Liver (tissue), 9 donors: ENCODE data around the gene SLIT2. TPM values are rescaled to one million over a fixed set of nuclear protein-coding genes. Genes with fewer than 3 reads are reported as not detected.

Experiments
- DNase-seq: peaks from one replicate; pipeline ENCODE4 v3.0.0-alpha.2; 2017; ENCODE audit warnings: low spot score
- H3K27ac ChIP-seq, 2 donors: one replicate each; pipeline ENCODE4 v1.7.0; 2013; ENCODE audit warnings: inconsistent platforms in 2 of 2, low read length in 2 of 2, control low read depth in 1 of 2, low read depth in 1 of 2, mild to moderate bottlenecking in 1 of 2
- H3K27me3 ChIP-seq, 4 donors: one replicate each; pipeline versions ENCODE4 v1.6.1 to v1.7.0; 2013; ENCODE audit warnings: low read length in 3 of 4, inconsistent platforms in 1 of 4, mild to moderate bottlenecking in 1 of 4, moderate library complexity in 1 of 4; ENCODE audit not compliant: control insufficient read depth in 4 of 4, insufficient read depth in 4 of 4
- H3K36me3 ChIP-seq, 4 donors: one replicate each; pipeline versions ENCODE4 v1.6.1 to v1.7.0; 2013; ENCODE audit warnings: low read length in 3 of 4, mild to moderate bottlenecking in 3 of 4, low read depth in 1 of 4, moderate library complexity in 1 of 4; ENCODE audit not compliant: control insufficient read depth in 4 of 4, insufficient read depth in 3 of 4
- H3K4me1 ChIP-seq, 4 donors: one replicate each; pipeline versions ENCODE4 v1.6.1 to v1.7.0; 2013; ENCODE audit warnings: low read length in 3 of 4, mild to moderate bottlenecking in 3 of 4, moderate library complexity in 1 of 4; ENCODE audit not compliant: control insufficient read depth in 4 of 4, insufficient read depth in 4 of 4
- H3K4me3 ChIP-seq, 3 donors: one replicate each; pipeline versions ENCODE4 v1.6.1 to v1.7.0; 2013; ENCODE audit warnings: low read length in 3 of 3, control low read depth in 1 of 3, low read depth in 1 of 3, mild to moderate bottlenecking in 1 of 3
- H3K9ac ChIP-seq, 2 donors: one replicate each; pipeline ENCODE4 v1.7.0; 2013; ENCODE audit warnings: low read length in 2 of 2, mild to moderate bottlenecking in 2 of 2, moderate library complexity in 2 of 2, control low read depth in 1 of 2, low read depth in 1 of 2
- H3K9me3 ChIP-seq, 4 donors: one replicate each; pipeline versions ENCODE4 v1.6.1 to v1.7.0; 2013; ENCODE audit warnings: low read length in 3 of 4; ENCODE audit not compliant: control insufficient read depth in 4 of 4
- FOXA2 ChIP-seq: IDR thresholded peaks from 2 replicates; pipeline ENCODE4 v1.6.1; 2016; ENCODE audit warnings: antibody characterized with exemption
- GABPA ChIP-seq, 2 donors: IDR thresholded peaks in 1 of 2; conservative IDR thresholded peaks in 1 of 2; 2 replicates each; pipeline ENCODE4 v1.6.1; 2016; ENCODE audit warnings: antibody characterized with exemption in 2 of 2, mild to moderate bottlenecking in 1 of 2, moderate library complexity in 1 of 2
- HNF4A ChIP-seq, 2 donors: conservative IDR thresholded peaks; 2 replicates each; pipeline ENCODE4 v1.6.1; 2016; ENCODE audit warnings: antibody characterized with exemption in 2 of 2, mild to moderate bottlenecking in 2 of 2
- JUND ChIP-seq, 2 donors: IDR thresholded peaks; 2 replicates each; pipeline ENCODE4 v1.6.1; 2016; ENCODE audit warnings: antibody characterized with exemption in 2 of 2
- NR2F2 ChIP-seq: IDR thresholded peaks from 2 replicates; pipeline ENCODE4 v1.6.1; 2016; ENCODE audit warnings: antibody characterized with exemption
- RAD21 ChIP-seq, 2 donors: IDR thresholded peaks; 2 replicates each; pipeline ENCODE4 v1.6.1; 2016; ENCODE audit warnings: antibody characterized with exemption in 2 of 2, mild to moderate bottlenecking in 2 of 2
- RXRA ChIP-seq, 2 donors: IDR thresholded peaks; 2 replicates each; pipeline ENCODE4 v1.6.1; 2017 to 2018; ENCODE audit warnings: antibody characterized with exemption in 2 of 2, mild to moderate bottlenecking in 1 of 2
- SP1 ChIP-seq: IDR thresholded peaks from 2 replicates; pipeline ENCODE4 v1.6.1; 2018; ENCODE audit warnings: antibody characterized with exemption, mild to moderate bottlenecking
- TAF1 ChIP-seq: conservative IDR thresholded peaks from 2 replicates; pipeline ENCODE4 v1.6.1; 2016; ENCODE audit warnings: antibody characterized with exemption, mild to moderate bottlenecking
- YY1 ChIP-seq: IDR thresholded peaks from 2 replicates; pipeline ENCODE4 v1.6.1; 2016; ENCODE audit warnings: antibody characterized with exemption, mild to moderate bottlenecking
- WGBS: extraction: QIAGEN DNeasy Blood & Tissue Kit; methylation state at CpG from one replicate; pipeline ENCODE4 v1.1.7; 2013; 5-methylcytosine and 5-hydroxymethylcytosine counted together
- polyA plus RNA-seq, 2 donors: library from polyadenylated mRNA; stranded (reverse) in 1 of 2; unstranded in 1 of 2; fragments of 200-250 nt in 1 of 2; fragments of >200 nt in 1 of 2; fragmentation: Nextera tagmentation in 1 of 2; extraction: Ambion mirVana in 1 of 2; gene quantifications; one replicate each; pipeline versions ENCODE4 v1.2.1 to v1.2.3, GENCODE V29; 2013 to 2015
- total RNA-seq, 2 donors: library from RNA; depleted of rRNA; stranded (reverse); fragments of >200 nt; gene quantifications; one replicate each; pipeline ENCODE4 v1.2.3, GENCODE V29; 2014
- TF ChIP-seq, protein P1 (sequence below): IDR thresholded peaks from 2 replicates; pipeline ENCODE4 v1.6.1; 2016; ENCODE audit warnings: antibody characterized with exemption, mild to moderate bottlenecking
- TF ChIP-seq, protein P2 (sequence below): IDR thresholded peaks from 2 replicates; pipeline ENCODE4 v1.6.1; 2016; ENCODE audit warnings: antibody characterized with exemption
- TF ChIP-seq, protein P3 (sequence below): IDR thresholded peaks from 2 replicates; pipeline ENCODE4 v1.6.1; 2016; ENCODE audit warnings: antibody characterized with exemption
- TF ChIP-seq, protein P4 (sequence below): IDR thresholded peaks from 2 replicates; pipeline ENCODE4 v1.6.1; 2016; ENCODE audit warnings: antibody characterized with exemption
- TF ChIP-seq, protein P5 (sequence below): fragments of 150-350 bp; IDR thresholded peaks from 2 replicates; pipeline ENCODE4 v1.5.1; 2017; ENCODE audit warnings: improper control_type of control experiment, low read depth, low read length; ENCODE audit not compliant: missing input control
- donor health status: healthy.
- donor health status: healthy.
- donor health status: healthy.
- donor health status: healthy.
- donor health status: healthy.

The SLIT2 gene
- total and polyA plus RNA-seq, 4 donors = 0.44 to 2.3 (median 1.2) TPM

DNA sequence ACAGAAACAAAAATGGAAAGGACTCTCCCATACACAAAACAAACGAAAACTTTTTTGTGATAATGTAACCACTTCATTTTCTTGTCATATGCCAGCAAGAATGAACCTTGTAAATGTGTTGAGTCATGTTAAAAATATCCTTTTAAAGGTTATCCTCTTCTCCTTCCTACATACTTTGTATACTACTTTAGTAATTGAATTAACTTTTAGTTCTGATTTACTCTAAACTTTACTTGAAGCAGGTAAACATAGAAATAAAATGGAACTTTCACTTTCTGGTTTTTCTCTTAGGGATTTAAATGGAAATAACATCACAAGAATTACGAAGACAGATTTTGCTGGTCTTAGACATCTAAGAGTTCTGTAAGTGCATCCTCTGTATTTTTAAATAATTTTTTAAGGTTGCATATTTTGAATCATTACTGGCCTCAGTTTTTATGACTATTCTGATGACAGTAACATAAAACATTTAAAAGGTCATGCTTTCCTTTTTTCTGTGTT is 4.7 kb downstream of the SLIT2 start:
- Histone ChIP-seq H3K9me3 (no peaks in the 10 kb centered on the region), H3K36me3 (no peaks in the 10 kb centered on the region), H3K27ac (no peak overlapping the region), H3K27me3 (peaks cover 0 to 8% (median 2%) of the 10 kb centered on the region in 4 donors), H3K4me3 (no peak overlapping the region), H3K4me1 (peaks cover 0 to 37% (median 24%) of the 10 kb centered on the region in 4 donors), H3K9ac (no peak overlapping the region)
- TF ChIP-seq, protein P1, sequence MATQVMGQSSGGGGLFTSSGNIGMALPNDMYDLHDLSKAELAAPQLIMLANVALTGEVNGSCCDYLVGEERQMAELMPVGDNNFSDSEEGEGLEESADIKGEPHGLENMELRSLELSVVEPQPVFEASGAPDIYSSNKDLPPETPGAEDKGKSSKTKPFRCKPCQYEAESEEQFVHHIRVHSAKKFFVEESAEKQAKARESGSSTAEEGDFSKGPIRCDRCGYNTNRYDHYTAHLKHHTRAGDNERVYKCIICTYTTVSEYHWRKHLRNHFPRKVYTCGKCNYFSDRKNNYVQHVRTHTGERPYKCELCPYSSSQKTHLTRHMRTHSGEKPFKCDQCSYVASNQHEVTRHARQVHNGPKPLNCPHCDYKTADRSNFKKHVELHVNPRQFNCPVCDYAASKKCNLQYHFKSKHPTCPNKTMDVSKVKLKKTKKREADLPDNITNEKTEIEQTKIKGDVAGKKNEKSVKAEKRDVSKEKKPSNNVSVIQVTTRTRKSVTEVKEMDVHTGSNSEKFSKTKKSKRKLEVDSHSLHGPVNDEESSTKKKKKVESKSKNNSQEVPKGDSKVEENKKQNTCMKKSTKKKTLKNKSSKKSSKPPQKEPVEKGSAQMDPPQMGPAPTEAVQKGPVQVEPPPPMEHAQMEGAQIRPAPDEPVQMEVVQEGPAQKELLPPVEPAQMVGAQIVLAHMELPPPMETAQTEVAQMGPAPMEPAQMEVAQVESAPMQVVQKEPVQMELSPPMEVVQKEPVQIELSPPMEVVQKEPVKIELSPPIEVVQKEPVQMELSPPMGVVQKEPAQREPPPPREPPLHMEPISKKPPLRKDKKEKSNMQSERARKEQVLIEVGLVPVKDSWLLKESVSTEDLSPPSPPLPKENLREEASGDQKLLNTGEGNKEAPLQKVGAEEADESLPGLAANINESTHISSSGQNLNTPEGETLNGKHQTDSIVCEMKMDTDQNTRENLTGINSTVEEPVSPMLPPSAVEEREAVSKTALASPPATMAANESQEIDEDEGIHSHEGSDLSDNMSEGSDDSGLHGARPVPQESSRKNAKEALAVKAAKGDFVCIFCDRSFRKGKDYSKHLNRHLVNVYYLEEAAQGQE = no peak
- no peak for TF ChIP-seq FOXA2
- no peak for TF ChIP-seq HNF4A (conservative IDR thresholded peaks at IDR 0.05)
- TF ChIP-seq SP1 = no peak
- TF ChIP-seq, protein P2, sequence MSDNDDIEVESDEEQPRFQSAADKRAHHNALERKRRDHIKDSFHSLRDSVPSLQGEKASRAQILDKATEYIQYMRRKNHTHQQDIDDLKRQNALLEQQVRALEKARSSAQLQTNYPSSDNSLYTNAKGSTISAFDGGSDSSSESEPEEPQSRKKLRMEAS = no peak
- no peak for TF ChIP-seq RXRA (IDR thresholded peaks at IDR 0.05)
- no peak for TF ChIP-seq GABPA (IDR thresholded peaks at IDR 0.05 in 1 of 2, conservative IDR thresholded peaks at IDR 0.05 in 1 of 2)
- TF ChIP-seq, protein P3, sequence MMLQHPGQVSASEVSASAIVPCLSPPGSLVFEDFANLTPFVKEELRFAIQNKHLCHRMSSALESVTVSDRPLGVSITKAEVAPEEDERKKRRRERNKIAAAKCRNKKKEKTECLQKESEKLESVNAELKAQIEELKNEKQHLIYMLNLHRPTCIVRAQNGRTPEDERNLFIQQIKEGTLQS = no peak
- no peak for TF ChIP-seq RAD21 (IDR thresholded peaks at IDR 0.05)
- no peak for TF ChIP-seq TAF1
- DNase-seq = no peak
- WGBS = 75% methylated on average over 2 of the region's 2 CpGs

DNA sequence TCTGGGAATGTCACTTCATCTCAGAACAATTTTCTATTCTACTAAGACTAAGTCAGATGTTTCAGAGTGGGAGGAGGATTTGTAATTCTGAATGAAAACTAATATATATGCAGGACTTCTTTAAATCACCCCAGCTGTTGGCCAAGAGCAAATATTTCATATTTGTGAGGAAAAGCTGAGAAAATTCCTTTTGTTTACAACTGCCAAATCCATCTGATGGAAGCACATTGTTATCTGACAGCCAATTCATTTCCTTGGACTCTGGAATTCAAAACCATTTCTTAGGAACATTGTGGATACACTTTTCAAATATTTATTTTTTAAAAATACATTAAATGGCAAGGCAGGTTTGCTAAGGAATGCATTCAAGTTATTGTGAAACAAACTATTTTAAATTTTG is 8.0 kb downstream of the SLIT2 start:
- Histone ChIP-seq H3K4me3 (no peak overlapping the region), H3K9ac (no peak overlapping the region), H3K9me3 (no peaks in the 10 kb centered on the region), H3K36me3 (no peaks in the 10 kb centered on the region), H3K27me3 (peaks cover 0 to 4% (median 0%) of the 10 kb centered on the region in 4 donors), H3K27ac (no peak overlapping the region), H3K4me1 (peaks cover 0 to 7% (median under 1%) of the 10 kb centered on the region in 4 donors)
- DNase-seq = no peak
- no peak for TF ChIP-seq NR2F2
- TF ChIP-seq, protein P4, sequence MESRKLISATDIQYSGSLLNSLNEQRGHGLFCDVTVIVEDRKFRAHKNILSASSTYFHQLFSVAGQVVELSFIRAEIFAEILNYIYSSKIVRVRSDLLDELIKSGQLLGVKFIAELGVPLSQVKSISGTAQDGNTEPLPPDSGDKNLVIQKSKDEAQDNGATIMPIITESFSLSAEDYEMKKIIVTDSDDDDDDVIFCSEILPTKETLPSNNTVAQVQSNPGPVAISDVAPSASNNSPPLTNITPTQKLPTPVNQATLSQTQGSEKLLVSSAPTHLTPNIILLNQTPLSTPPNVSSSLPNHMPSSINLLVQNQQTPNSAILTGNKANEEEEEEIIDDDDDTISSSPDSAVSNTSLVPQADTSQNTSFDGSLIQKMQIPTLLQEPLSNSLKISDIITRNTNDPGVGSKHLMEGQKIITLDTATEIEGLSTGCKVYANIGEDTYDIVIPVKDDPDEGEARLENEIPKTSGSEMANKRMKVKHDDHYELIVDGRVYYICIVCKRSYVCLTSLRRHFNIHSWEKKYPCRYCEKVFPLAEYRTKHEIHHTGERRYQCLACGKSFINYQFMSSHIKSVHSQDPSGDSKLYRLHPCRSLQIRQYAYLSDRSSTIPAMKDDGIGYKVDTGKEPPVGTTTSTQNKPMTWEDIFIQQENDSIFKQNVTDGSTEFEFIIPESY = no peak
- TF ChIP-seq JUND (IDR thresholded peaks at IDR 0.05) = no peak
- no peak for TF ChIP-seq SP1
- TF ChIP-seq, protein P2 = no peak
- TF ChIP-seq TAF1 = no peak
- no peak for TF ChIP-seq FOXA2
- TF ChIP-seq, protein P5, sequence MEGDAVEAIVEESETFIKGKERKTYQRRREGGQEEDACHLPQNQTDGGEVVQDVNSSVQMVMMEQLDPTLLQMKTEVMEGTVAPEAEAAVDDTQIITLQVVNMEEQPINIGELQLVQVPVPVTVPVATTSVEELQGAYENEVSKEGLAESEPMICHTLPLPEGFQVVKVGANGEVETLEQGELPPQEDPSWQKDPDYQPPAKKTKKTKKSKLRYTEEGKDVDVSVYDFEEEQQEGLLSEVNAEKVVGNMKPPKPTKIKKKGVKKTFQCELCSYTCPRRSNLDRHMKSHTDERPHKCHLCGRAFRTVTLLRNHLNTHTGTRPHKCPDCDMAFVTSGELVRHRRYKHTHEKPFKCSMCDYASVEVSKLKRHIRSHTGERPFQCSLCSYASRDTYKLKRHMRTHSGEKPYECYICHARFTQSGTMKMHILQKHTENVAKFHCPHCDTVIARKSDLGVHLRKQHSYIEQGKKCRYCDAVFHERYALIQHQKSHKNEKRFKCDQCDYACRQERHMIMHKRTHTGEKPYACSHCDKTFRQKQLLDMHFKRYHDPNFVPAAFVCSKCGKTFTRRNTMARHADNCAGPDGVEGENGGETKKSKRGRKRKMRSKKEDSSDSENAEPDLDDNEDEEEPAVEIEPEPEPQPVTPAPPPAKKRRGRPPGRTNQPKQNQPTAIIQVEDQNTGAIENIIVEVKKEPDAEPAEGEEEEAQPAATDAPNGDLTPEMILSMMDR = no peak
- TF ChIP-seq RAD21 (IDR thresholded peaks at IDR 0.05) = no peak
- TF ChIP-seq YY1 = no peak
- TF ChIP-seq RXRA (IDR thresholded peaks at IDR 0.05) = no peak
- no peak for TF ChIP-seq HNF4A (conservative IDR thresholded peaks at IDR 0.05)
